Measurements from ENCODE around the gene CFAP58.

The CFAP58 gene

DNA sequence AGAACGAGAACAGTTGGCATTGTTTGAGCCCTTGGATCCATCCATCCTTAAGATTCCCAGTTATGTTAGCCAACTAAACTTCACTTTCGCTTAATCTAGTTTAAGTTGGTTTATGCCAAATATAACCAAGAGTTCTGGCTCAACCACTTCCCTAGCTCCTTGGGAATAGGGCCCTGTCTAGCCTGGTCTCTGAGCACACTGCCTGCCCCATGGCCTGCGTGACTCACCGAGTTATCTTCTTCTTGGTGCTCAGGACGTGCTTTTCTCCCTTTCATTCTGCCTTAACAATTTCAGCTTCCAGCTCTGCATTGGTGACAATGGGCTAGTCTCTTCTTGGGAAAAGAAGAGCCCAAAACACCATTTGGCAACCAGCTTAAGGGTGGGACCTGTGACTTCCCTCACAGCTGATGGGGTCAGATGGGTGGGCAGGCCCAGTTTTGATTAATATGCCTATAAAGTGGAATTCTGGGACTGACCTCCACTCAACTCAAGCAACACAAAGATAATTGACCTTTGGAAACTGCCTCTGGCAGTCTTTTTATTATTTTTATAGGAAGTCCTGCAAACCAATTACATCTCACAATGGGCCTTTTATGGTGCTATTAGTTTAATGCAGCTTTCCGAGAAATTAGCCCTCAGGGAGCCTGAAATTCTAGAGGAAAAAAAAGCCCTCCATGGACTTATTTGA is 126.4 kb downstream of the CFAP58 start:
- Mint-ChIP-seq H3K4me3 (no peak overlapping the region), H3K4me1 (no peaks in the 10 kb centered on the region), H3K36me3 (ENCODE audit: low read depth) (no peaks in the 10 kb centered on the region), H3K27ac (no peak overlapping the region), H3K27me3 (ENCODE audit: low read depth) (peaks cover 9% of the 10 kb centered on the region), H3K9me3 (no peaks in the 10 kb centered on the region)
- TF ChIP-seq, protein P1, sequence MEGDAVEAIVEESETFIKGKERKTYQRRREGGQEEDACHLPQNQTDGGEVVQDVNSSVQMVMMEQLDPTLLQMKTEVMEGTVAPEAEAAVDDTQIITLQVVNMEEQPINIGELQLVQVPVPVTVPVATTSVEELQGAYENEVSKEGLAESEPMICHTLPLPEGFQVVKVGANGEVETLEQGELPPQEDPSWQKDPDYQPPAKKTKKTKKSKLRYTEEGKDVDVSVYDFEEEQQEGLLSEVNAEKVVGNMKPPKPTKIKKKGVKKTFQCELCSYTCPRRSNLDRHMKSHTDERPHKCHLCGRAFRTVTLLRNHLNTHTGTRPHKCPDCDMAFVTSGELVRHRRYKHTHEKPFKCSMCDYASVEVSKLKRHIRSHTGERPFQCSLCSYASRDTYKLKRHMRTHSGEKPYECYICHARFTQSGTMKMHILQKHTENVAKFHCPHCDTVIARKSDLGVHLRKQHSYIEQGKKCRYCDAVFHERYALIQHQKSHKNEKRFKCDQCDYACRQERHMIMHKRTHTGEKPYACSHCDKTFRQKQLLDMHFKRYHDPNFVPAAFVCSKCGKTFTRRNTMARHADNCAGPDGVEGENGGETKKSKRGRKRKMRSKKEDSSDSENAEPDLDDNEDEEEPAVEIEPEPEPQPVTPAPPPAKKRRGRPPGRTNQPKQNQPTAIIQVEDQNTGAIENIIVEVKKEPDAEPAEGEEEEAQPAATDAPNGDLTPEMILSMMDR (IDR thresholded peaks at IDR 0.05; ENCODE audit: unreplicated experiment in 3 of 3), result no peak

DNA sequence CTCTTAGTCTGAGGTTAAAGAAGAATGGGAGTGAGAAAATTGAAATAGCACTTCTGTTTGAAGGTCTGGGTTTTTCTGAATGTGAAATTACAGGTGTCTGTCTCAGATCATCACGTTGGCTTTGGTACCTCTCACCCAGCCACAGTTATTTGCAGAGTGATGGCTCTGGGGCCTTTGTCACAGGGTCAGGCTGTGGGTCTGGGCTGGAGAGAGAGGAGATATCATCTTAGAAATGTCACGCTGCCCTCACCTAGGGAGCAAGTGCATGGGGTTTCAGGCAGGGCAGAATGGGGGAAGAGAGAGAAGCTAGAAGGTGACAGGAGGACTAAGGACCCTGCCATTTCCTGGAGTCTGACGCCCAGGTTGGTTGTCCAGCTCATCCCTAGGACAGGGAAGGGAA is 127.2 kb downstream of the CFAP58 start:
- no peaks in the 10 kb centered on the region for H3K9me3 Mint-ChIP-seq
- H3K4me3 Mint-ChIP-seq, result no peak overlapping the region
- TF ChIP-seq, protein P1 (IDR thresholded peaks at IDR 0.05; ENCODE audit: unreplicated experiment in 3 of 3), result no peak
- H3K27ac Mint-ChIP-seq, result no peak overlapping the region
- H3K4me1 Mint-ChIP-seq, result no peaks in the 10 kb centered on the region
- H3K27me3 Mint-ChIP-seq (ENCODE audit: low read depth), result peaks cover 9% of the 10 kb centered on the region
- H3K36me3 Mint-ChIP-seq (ENCODE audit: low read depth), result no peaks in the 10 kb centered on the region

DNA sequence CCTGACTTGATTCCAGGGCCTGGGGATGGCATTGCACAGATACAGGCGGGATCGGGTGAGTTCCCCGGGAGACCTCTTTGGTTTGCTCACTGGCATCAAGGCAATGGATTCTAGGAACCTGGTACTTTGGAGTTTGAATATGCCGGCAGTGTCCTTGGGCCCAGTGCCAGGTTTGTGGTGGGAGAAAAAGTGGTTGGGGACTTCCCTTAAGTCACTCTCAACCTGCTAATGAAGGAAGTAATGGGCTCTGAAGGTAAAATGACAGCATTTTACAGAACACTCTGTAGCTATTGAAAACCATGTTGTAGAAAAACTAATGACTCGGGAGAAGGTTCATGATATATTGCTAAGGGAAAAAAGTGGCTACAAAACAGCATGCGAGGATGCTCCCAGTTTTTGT is 129.9 kb downstream of the CFAP58 start:
- Mint-ChIP-seq H3K36me3 (ENCODE audit: low read depth) (no peaks in the 10 kb centered on the region), H3K9me3 (no peaks in the 10 kb centered on the region), H3K27me3 (ENCODE audit: low read depth) (peaks cover 9% of the 10 kb centered on the region), H3K4me3 (no peak overlapping the region), H3K4me1 (no peaks in the 10 kb centered on the region), H3K27ac (no peak overlapping the region)
- TF ChIP-seq, protein P1 (IDR thresholded peaks at IDR 0.05; ENCODE audit: unreplicated experiment in 3 of 3), result no peak

DNA sequence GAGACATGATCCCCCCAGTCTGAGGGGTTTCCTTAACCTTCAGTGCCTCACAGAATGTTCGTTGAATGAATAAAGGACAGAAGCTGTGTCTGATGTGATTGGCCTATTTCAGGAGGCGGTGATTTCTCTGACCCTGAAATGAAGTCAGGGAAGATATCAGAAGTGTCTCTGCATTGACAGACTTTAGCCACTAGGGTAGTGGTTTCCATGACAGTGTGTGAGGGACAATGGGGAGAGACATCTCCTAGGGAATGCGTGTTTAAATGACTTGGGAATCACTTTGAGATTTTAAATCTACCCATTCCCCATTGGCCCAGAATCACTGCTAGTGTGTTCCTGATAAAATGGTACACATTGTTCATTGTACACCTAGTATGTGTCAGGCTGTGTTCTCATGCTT is 132.0 kb downstream of the CFAP58 start:
- TF ChIP-seq, protein P1 (IDR thresholded peaks at IDR 0.05; ENCODE audit: unreplicated experiment in 3 of 3), result no peak
- Mint-ChIP-seq H3K36me3 (ENCODE audit: low read depth) (no peaks in the 10 kb centered on the region), H3K4me3 (no peak overlapping the region), H3K27ac (no peak overlapping the region), H3K9me3 (no peaks in the 10 kb centered on the region), H3K27me3 (ENCODE audit: low read depth) (peaks cover 9% of the 10 kb centered on the region), H3K4me1 (no peaks in the 10 kb centered on the region)

DNA sequence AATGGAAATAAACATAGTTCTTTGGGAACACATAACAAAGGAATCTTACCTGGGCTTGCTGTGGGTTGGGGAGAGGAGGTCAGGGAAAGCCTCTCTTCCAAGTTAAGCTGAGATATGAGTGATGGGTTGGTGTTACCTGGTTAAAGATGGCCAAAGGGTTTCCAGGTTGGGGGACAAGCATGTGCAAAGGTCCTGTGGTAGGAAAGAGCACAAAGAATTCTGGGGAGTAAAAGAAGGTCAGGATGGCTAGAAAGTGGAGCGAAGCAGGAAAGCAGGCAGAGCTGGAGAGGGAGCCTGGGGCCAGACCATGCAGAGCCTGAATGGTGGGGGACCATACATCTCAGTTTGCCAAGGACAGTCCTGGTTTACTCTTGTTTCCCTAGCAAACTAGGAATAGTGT is 133.2 kb downstream of the CFAP58 start:
- H3K9me3 Mint-ChIP-seq, result no peaks in the 10 kb centered on the region
- no peaks in the 10 kb centered on the region for H3K4me1 Mint-ChIP-seq
- H3K36me3 Mint-ChIP-seq (ENCODE audit: low read depth), result no peaks in the 10 kb centered on the region
- H3K27ac Mint-ChIP-seq, result no peak overlapping the region
- H3K4me3 Mint-ChIP-seq, result no peak overlapping the region
- H3K27me3 Mint-ChIP-seq (ENCODE audit: low read depth), result no peaks in the 10 kb centered on the region
- TF ChIP-seq, protein P1 (IDR thresholded peaks at IDR 0.05; ENCODE audit: unreplicated experiment in 3 of 3), result no peak

DNA sequence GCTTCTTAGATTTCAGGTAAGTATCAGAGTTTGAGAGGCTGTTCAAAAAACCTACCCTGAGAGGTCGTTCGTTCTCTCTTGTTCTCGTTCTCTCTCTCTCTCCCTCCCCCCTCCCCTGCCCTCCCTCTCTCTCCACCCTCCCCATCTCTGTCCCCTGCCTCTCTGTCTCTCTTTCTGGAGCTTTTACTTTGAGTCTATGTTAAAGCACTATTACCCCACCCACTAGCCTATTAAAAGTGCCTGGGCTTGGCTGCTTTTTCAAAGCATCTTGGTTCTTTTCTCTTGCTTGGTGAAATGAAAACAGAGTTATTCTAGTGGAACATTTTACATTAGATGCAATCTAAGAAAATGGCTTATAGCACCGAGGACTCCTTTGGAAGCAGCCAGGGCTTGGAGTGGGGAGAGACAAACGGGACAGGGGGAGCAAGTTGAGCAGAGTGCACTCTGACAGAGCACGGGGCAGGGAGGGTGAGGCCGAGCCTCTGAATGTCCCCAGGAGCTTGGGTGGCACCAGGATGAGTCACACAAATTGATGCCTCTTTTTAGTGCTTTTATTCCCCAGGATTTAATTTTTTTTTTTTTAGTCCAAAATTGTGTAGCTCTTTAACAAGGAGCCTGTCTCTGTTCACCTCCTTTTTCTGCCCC is 134.3 kb downstream of the CFAP58 start:
- no peak overlapping the region for H3K4me3 Mint-ChIP-seq
- no peaks in the 10 kb centered on the region for H3K9me3 Mint-ChIP-seq
- H3K4me1 Mint-ChIP-seq, result peaks cover 2% of the 10 kb centered on the region
- H3K27ac Mint-ChIP-seq, result peak overlapping the region in 1 of 3 experiments; percentile 4
- H3K36me3 Mint-ChIP-seq (ENCODE audit: low read depth), result no peaks in the 10 kb centered on the region
- TF ChIP-seq, protein P1 (IDR thresholded peaks at IDR 0.05; ENCODE audit: unreplicated experiment in 3 of 3), result no peak
- no peaks in the 10 kb centered on the region for H3K27me3 Mint-ChIP-seq (ENCODE audit: low read depth)

Measured in nephron (organoid).